ENCODE data around the gene FOXL1. TPM values are rescaled to one million over a fixed set of nuclear protein-coding genes. Genes with fewer than 3 reads are reported as not detected.

Gene FOXL1
- total and polyA plus RNA-seq, 2 experiments from 2014 or later, result 0.61 to 4.2 TPM

GRCh38 chr16:86532526-86532815, 45.9 kb upstream of the FOXL1 start:
- H3K9me3 ChIP-seq (ENCODE audit: low read depth), result no peaks in the 10 kb centered on the region
- no peaks in the 10 kb centered on the region for H3K36me3 ChIP-seq
- TF ChIP-seq CTCF (IDR thresholded peaks at IDR 0.05; ENCODE audit: low read depth, low read length), result no peak
- DNase-seq (ENCODE audit: low read depth in 1 of 2, low spot score in 1 of 2), result no peak
- H3K27ac ChIP-seq, result no peak overlapping the region
- H3K27me3 ChIP-seq, result no peaks in the 10 kb centered on the region
- peaks cover 5% of the 10 kb centered on the region for H3K4me1 ChIP-seq (ENCODE audit: low read depth)
- H3K4me3 ChIP-seq, result no peak overlapping the region

GRCh38 chr16:86533076-86533475, 45.3 kb upstream of the FOXL1 start:
- H3K4me3 ChIP-seq, result no peak overlapping the region
- no peak for DNase-seq (ENCODE audit: low read depth in 1 of 2, low spot score in 1 of 2)
- no peaks in the 10 kb centered on the region for H3K4me1 ChIP-seq (ENCODE audit: low read depth)
- no peak overlapping the region for H3K27ac ChIP-seq
- TF ChIP-seq CTCF (IDR thresholded peaks at IDR 0.05; ENCODE audit: low read depth, low read length), result no peak
- no peaks in the 10 kb centered on the region for H3K27me3 ChIP-seq
- no peaks in the 10 kb centered on the region for H3K9me3 ChIP-seq (ENCODE audit: low read depth)
- H3K36me3 ChIP-seq, result no peaks in the 10 kb centered on the region

- Histone ChIP-seq H3K9me3 (ENCODE audit: low read depth) (no peaks in the 10 kb centered on the region), H3K27me3 (no peaks in the 10 kb centered on the region), H3K4me3 (no peak overlapping the region), H3K36me3 (no peaks in the 10 kb centered on the region), H3K27ac (no peak overlapping the region), H3K4me1 (ENCODE audit: low read depth) (no peaks in the 10 kb centered on the region)
- no peak for TF ChIP-seq CTCF (IDR thresholded peaks at IDR 0.05; ENCODE audit: low read depth, low read length)
- DNase-seq (ENCODE audit: low read depth in 1 of 2, low spot score in 1 of 2), result no peak
Measured at GRCh38 chr16:86533767-86534351, 44.5 kb upstream of the FOXL1 start.

GRCh38 chr16:86534779-86535615, 43.4 kb upstream of the FOXL1 start:
- TF ChIP-seq CTCF (IDR thresholded peaks at IDR 0.05; ENCODE audit: low read depth, low read length), result no peak
- Histone ChIP-seq H3K27ac (no peak overlapping the region), H3K9me3 (ENCODE audit: low read depth) (no peaks in the 10 kb centered on the region), H3K4me3 (no peak overlapping the region), H3K36me3 (peaks cover 8% of the 10 kb centered on the region), H3K27me3 (no peaks in the 10 kb centered on the region), H3K4me1 (ENCODE audit: low read depth) (no peaks in the 10 kb centered on the region)
- no peak for DNase-seq (ENCODE audit: low read depth in 1 of 2, low spot score in 1 of 2)

- Histone ChIP-seq H3K9me3 (ENCODE audit: low read depth) (no peaks in the 10 kb centered on the region), H3K27ac (no peak overlapping the region), H3K27me3 (no peaks in the 10 kb centered on the region), H3K4me3 (no peak overlapping the region), H3K4me1 (ENCODE audit: low read depth) (no peaks in the 10 kb centered on the region), H3K36me3 (peaks cover 18% of the 10 kb centered on the region)
- DNase-seq (ENCODE audit: low read depth in 1 of 2, low spot score in 1 of 2), result no peak
- no peak for TF ChIP-seq CTCF (IDR thresholded peaks at IDR 0.05; ENCODE audit: low read depth, low read length)
Measured at GRCh38 chr16:86536621-86537020, 41.7 kb upstream of the FOXL1 start.
